Activated CD4-positive, alpha-beta T cell treated with anti-CD3 and anti-CD28 coated beads, Interleukin-2, amount 50 U/mL, for 1 hour (primary cell): ENCODE data around the gene CEP170.
A peak's percentile ranks its signal among the peaks of the same experiment; 100 is the strongest.
"Not testable (repeated sequence)": the region's sequence is repeated elsewhere in the genome, so short reads cannot be mapped to it uniquely, and the experiment has no call there.

Source experiments
- DNase-seq: peaks from one replicate; pipeline ENCODE4 v3.0.0-alpha.2; 2020

The CEP170 gene

DNA sequence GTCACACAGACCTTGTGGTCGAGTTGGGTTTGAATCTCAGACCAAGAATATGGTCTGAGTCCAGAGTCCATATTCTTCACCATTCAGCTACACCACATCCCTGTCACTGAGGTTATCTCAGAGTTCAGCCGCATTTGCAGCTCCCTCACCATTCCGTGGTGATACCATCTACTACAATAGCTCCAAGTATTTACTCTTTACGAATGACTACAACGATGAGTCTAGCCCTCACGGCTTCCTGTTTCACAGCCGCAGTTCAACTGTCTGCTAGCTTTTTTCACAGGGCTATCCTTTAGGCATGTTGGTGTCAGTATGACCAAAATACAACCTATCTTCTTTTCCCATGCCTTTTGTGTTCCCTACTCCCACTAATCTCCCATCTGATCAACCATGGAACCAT, 104.2 kb downstream of the CEP170 start:
- DNase-seq = not testable (repeated sequence)

DNA sequence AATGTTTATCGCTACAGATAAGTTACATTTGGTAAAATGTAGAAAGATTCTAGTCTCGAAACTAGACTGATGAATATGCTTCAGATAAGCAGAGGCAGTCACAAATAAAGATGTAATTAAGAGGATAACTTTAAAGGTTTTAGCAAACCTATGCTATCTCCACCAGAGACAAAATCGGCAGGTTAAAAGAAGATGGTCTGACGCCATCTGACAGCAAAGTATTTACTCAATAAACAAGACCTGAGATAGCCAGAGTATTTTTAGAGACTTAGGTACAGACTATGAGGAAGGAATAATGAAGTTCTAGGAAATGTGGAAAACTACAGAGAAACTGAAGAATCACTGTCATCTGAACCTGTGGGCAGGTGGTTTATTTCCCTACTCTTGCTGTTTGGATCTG, 106.0 kb downstream of the CEP170 start:
- not testable (repeated sequence) for DNase-seq

DNA sequence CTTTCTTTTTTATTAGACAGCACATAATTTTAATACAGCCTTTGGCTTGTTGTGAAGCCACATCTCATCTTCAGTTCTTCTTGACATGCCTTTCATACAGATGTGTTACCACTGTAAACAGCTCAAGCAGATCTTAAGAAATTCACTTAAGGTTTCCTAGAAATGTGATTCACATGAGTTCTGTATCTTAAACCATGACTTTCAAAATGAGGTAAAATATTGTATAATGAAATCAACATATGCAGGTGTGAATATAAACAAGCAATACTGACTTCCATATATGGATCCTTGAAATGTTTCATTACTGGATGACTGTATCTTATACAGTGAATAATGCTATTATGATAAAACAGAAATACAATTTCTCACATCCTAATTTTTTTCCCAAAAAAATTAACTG, 107.7 kb downstream of the CEP170 start:
- not testable (repeated sequence) for DNase-seq

DNA sequence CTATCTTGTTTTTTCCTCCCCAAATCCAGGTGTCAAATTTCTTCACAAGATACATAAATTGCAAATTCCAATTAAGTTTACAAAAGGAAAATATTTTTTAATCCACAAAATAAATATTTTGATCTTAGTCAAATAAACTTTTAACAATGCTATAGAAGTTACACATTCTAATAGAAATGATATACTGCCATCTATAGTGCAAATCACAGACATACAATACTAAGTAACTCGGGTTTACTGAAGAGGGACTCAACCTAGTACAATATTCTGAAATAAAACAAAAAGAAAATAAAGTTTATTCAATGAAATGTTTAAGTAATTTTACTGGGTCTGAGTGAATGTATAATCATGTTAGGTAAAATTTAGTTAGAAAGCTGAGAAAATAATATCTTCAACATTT, 114.6 kb downstream of the CEP170 start:
- DNase-seq = not testable (repeated sequence)

DNA sequence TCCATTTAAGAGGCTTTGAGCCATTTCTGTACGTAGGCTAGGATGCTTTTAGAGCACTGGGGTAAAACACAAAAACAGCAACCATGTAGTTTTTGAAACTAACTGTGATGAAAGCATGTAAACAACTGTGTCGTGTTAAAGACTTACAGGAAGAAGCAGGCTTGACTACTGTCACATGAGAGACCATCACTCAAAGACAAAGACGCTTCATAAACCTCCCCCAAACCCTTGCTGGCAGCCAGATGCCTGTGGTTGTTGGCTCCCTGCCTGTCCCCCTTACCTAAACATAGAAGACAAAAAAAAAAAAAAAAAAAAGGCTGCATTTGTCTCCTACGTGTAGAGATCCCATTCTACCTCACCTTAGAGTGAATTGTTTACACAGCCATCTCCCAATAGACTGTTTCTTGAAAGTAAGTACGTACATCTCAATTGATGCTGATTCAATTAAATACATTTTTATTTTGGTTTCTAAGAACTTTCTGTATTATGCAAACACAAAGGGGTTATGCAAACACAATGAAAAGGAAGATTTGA, 132.1 kb downstream of the CEP170 start:
- not testable (repeated sequence) for DNase-seq

DNA sequence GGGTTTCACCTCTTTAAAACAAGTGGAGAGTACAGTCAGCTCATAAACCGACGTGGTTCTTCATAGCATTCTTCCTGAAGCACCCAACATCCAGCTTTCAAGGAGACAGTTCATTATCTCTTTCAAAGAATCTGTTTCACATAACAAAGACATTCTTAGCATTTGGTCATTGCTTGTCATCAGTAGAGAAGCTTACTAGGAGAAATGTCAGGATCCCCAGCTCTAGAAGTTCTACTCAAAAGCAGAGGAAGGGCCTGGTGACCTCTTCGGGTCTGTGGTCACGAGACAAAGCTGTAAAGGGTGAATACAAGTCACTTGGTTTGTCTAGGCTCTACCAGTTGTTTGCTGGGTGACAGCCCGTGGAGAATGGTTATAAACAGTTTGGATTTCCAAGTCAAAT, 133.1 kb downstream of the CEP170 start:
- not testable (repeated sequence) for DNase-seq

DNA sequence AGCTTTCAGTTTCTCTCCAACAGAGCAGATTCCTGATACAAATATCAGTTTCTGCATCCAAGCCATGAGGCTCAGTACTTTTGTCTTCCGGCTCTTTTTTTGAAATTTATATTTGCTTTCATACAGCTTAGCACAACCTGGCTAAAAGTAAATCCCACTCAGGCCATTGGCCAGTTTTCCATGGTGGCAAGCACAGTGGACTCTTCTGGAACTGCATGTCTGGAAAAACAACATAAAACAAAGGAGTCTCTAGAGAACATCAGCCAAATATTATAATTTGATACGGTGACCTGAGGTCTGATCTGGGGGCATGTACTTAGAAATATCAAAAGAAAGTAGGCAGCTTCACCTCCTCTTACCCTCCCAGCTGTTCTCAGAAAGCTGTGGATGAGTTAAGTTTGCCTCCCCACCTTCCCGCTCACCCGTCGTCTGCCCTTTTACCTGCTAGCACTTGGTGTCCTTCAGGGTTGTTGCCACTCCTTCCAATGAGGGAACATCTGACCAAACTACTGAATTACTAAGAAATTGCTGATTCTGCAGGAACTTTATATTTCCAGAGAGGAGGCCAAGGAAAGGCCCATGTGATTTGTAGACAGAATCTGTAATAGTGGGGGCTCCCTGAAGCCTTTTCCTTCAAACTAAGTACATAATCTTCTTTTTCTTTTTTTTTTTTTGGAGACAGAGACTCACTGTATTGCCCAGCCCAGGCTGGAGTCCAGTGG, 136.3 kb downstream of the CEP170 start:
- DNase-seq = not testable (repeated sequence)

DNA sequence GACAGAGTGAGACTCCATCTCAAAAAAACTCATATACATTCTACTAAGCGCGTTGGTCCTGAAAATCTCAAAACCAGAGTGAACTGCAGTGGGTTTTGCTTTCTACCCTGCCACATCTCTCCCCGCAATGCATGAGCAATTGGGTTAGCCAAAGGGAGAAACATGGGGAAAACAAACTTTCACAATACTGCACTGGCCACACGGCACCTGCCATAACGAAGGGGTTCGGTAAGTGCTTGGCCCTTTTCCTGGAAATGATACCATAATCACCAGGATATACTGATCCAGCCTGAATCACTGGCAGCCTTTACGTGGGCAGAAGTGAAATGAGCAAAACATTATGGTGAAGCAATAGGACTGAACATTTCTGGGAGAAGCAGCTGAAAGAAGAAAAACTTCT, 138.9 kb downstream of the CEP170 start:
- DNase-seq = not testable (repeated sequence)

DNA sequence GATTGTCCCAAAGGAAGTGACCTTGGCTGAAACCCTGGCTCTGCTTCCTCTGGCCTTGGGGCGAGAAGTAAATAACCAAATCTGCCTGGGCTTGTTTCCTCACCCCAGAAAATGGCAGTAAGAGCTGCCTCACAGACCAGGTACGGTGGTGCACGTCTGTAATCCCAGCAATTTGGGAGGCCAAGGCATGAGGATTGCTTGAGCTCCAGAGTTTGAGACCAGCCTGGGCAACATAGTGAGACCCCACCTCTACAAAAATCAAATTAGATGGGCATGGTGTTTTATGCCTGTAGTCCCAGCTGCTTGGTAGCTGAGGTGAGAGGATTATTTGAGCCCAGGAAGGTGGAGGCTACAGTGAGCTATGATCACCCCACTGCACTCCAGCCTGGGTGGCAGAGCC, 140.3 kb downstream of the CEP170 start:
- DNase-seq = not testable (repeated sequence)

DNA sequence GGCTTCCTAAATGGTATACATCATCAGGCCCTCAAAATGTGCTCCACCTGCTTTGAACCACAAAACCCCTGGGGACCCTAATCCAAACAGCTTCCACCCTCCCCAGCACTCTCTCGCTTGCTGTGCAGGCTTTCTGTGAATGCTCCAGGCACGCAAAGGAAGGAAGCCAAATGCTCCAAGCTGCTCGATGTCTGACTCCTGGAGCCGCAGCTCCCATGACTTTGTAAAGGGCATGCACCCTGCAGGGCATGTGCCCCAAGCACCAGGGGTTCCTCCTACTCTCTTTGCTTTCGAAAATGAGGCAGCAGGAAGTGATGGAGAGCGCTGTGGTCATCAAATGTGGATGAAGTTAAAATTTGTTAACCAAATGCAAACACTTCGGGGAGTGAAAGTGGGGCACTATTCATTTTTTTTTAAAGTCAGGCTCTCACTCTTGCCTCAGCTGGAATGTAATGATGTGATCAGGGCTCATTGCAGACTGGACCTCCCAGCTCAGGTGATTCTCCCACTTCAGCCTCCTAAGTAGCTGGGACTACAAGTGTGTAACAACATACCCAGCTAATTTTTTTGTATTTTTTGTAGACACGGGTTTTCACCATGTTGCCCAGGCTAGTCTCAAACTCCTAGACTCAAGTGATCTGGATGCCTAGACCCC, 140.9 kb downstream of the CEP170 start:
- DNase-seq = not testable (repeated sequence)

DNA sequence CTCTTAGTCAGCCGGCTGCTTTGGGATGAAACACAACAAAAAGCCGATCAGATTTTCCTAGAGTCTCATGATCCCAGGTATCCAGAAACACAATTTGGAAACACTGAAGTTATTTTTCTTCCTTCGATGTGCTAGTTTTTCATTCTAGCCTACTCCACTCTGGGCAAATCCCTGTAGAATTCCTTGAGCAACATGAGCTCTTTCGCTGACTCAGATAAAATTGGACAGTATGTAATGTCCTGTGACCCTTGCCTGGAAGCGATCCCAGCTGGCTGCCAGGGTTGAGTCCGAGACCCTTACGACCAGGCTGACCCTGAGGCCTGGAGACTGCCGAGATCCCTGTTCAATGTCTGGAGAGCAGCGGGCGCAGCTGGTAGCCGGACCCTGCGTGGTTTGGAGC, 147.9 kb downstream of the CEP170 start:
- DNase-seq = not testable (repeated sequence)

DNA sequence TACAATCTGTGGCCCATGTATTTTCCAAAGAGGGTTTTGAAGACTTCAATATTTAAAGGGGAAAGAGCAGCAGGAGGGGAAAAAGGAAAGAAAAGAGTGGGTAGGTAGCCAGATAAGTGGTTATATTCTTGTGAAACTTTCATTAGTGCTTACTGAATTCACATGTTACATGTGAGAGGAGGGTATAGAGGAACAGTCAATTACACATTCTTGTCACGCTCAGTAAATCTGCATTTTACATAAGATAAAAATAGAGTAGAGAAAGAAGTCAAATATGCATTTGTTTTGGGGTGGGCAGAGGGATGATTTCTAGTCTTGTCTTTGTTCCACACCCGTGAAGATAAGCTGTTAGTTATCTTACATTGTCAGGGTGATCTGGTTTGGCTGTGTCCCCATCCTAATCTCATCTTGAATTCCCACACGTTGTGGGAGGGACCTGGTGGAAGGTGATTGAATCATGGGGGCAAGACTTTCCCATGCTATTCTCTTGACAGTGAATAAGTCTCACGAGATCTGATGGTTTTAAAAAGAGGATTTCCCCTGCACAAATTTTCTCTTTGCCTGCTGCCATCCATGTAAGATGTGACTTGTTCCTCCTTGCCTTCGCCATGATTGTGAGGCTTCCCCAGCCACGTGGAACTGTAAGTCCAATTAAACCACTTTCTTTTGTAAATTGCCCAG, 149.3 kb downstream of the CEP170 start:
- DNase-seq = not testable (repeated sequence)

DNA sequence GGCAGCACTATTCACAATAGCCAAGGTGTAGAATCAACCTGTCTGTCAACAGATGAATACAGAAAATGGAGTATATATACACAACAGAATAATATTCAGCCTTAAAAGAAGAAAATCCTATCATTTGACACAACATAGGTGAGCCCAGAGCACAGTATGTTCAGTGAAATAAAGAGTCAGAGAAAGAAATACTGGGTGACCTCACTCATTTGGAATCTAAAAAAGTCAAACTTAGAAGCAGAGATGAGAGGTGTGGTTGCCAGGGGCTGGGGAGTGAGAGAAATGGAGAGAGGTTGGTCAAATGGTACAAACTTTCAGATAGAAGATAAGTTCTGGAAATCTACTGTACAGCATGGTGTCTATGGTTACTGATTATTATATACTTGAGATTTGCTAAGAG, 150.0 kb downstream of the CEP170 start:
- DNase-seq = not testable (repeated sequence)

DNA sequence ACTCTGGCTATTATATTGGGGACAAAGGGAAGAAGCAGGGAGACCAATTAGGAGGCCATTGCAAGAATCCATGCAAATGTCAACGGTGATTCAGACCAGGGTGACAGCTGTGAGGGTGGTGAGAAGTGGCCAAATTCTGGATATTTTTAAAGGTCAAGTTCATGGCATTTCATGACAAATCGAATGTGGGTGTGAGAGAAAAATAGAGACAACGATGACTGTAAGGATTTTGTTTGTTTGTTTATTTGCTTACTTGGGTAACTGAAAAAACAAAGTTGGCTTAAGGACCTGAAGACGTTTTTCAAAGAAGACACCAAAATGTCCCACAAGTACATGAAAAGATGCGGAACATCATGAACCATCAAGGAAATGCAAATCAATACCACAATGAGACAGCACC, 150.6 kb downstream of the CEP170 start:
- DNase-seq = not testable (repeated sequence)

DNA sequence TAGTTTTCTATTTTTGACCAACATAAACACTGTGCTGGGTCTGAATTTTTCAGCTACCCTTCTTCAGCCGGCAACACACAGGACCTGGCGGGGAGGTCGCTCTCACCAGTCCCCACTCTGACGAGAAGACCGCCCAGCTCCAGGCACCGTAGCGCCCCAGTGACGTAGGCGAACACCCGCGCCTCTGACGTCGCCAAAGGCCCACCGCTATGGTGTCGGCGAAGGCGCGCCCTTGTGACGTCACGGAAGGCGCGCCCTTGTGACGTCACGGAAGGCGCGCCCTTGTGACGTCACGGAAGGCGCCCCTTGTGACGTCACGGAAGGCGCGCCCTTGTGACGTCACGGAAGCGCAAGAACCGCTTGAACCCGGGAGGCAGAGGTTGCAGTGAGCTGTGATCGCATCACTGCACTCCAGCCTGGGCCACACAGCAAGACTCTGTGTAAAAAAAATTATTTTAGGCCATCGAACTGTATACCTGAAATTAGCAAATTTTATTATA, 153.5 kb downstream of the CEP170 start:
- DNase-seq = peak; percentile 45

DNA sequence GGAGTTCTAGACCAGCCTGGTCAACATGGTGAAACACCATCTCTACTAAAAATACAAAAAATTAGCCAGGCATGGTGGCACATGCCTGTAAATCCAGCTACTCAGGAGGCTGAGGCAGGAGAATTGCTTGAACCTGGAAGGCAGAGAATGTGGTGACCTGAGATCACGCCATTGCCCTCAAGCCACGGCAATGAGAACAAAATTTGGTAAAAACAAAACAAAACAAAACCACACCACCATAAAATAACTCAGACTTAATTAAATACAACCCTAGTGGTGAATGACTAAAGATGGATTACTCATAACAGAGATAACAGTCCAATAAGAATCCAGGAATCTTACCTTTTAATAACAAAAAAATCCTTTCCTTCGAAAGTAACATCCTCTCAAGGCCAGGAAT, 167.7 kb downstream of the CEP170 start:
- not testable (repeated sequence) for DNase-seq
